Mononuclear cell (primary cell): Measurements from ENCODE around the gene GASK1B. TPM values are rescaled to one million over a fixed set of nuclear protein-coding genes. Genes with fewer than 3 reads are reported as not detected.

ENCODE experiments used
- H3K27me3 ChIP-seq: 2 replicates; pipeline ENCODE4 v1.6.0; 2011; ENCODE audit warnings: low read length, control low read depth; ENCODE audit not compliant: insufficient read depth
- H3K4me1 ChIP-seq: 2 replicates; pipeline ENCODE4 v1.5.1; 2011; ENCODE audit warnings: mild to moderate bottlenecking, low read length, control low read depth; ENCODE audit not compliant: insufficient read depth
- H3K4me3 ChIP-seq: 2 replicates; pipeline ENCODE4 v1.5.1; 2011; ENCODE audit warnings: mild to moderate bottlenecking, low read length, moderate library complexity
- H3K9me3 ChIP-seq: 2 replicates; pipeline ENCODE4 v1.5.1; 2011; ENCODE audit warnings: low read depth, mild to moderate bottlenecking, control low read depth, low read length
- total RNA-seq: library from RNA; depleted of rRNA; stranded (reverse); fragments of >200 nt; gene quantifications from one replicate; pipeline ENCODE4 v1.2.3, GENCODE V29; 2012

Gene GASK1B
- 19.4 TPM for total RNA-seq

- Histone ChIP-seq H3K9me3 (no peaks in the 10 kb centered on the region), H3K27me3 (peaks cover 7% of the 10 kb centered on the region), H3K4me3 (peak within 1 kb of the TSS; percentile 45), H3K4me1 (peaks cover 34% of the 10 kb centered on the region)
Measured at GRCh38 chr4:158172261-158173258, at the start of gene GASK1B. Gene GASK1B, minus strand, starts transcription at chr4:158173025. Its CDS starts 1,650 bp downstream, at chr4:158171375.

GRCh38 chr4:158219623-158220022 lies 46.8 kb upstream of the GASK1B start:
- no peak overlapping the region for H3K4me3 ChIP-seq
- H3K4me1 ChIP-seq: no peaks in the 10 kb centered on the region
- no peaks in the 10 kb centered on the region for H3K27me3 ChIP-seq
- no peaks in the 10 kb centered on the region for H3K9me3 ChIP-seq

GRCh38 chr4:158217763-158218162 lies 44.9 kb upstream of the GASK1B start:
- Histone ChIP-seq H3K4me3 (no peak overlapping the region), H3K9me3 (no peaks in the 10 kb centered on the region), H3K4me1 (no peaks in the 10 kb centered on the region), H3K27me3 (no peaks in the 10 kb centered on the region)

DNA sequence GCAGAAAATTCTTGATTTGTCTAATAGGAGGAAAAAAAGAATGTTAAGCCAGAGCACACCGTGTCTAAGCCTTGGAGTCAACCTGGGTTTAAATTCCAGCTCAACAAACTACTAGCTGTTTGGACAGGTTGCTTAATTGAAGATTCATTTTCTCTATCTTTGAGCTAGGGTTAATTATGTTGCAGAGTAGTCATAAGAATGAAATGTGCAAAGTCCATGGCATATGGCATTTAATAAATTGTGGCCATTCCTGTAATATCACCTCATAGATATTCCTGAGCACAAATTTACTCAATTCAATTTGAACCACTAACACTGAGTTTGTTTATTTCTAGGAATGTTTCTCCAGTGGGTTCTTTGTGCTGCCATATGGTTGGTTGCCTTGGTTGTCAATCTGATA lies 42.0 kb upstream of the GASK1B start:
- Histone ChIP-seq H3K27me3 (no peaks in the 10 kb centered on the region), H3K4me1 (peaks cover 15% of the 10 kb centered on the region), H3K4me3 (no peak overlapping the region), H3K9me3 (no peaks in the 10 kb centered on the region)

DNA sequence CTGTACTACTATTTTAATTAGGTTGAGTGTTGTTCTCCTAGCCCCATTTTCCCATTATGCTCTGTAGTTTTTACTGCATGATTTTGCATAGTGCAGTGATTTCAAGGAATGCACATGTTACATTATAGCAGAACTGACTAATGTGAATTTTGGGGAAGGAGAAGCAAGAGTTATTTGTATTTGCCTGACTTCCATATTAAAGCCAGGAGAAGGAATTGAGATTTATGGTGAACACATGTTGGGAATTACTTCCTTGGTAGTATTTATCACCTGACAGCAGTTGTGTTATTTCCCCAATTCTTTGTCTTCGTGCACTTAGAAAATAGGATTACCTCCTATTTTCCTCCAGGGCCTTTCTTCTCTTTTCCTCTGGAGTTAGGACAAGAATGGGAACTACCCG lies 40.6 kb upstream of the GASK1B start:
- Histone ChIP-seq H3K4me3 (no peak overlapping the region), H3K27me3 (no peaks in the 10 kb centered on the region), H3K9me3 (no peaks in the 10 kb centered on the region), H3K4me1 (peaks cover 28% of the 10 kb centered on the region)

DNA sequence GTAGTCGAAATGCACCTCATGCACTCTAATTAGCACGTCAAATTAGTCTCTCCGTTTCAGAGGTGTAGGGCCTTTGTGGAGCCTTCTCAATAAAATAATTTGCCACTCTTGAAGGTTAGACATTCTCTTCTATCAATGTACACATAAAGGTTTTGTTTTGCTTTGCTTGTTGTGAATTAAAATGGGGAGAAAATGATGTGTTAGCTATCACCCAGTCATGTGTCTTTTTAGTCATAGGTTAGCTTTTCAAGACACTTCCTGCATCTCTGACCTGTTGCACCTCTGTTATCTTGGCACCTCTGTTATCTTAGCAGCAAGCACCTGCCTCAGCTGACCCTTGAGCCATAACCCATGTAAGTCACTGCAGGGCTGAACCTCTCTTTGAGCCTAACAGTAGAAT lies 38.4 kb upstream of the GASK1B start:
- Histone ChIP-seq H3K4me1 (peaks cover 34% of the 10 kb centered on the region), H3K4me3 (no peak overlapping the region)

GRCh38 chr4:158209825-158210807 lies 37.3 kb upstream of the GASK1B start, which contains the start of gene TMEM144:
Gene TMEM144, plus strand, starts transcription at chr4:158210486. Its CDS starts 2,182 bp downstream, at chr4:158212668.
- no peaks in the 10 kb centered on the region for H3K27me3 ChIP-seq
- peak within 1 kb of the TSS; percentile 45 for H3K4me3 ChIP-seq
- H3K4me1 ChIP-seq: peaks cover 34% of the 10 kb centered on the region
- H3K9me3 ChIP-seq: no peaks in the 10 kb centered on the region

More for the DNA sequence above, 38.4 kb upstream of the GASK1B start:
- H3K9me3 ChIP-seq: no peaks in the 10 kb centered on the region
- H3K27me3 ChIP-seq: no peaks in the 10 kb centered on the region

GRCh38 chr4:158208963-158209640 lies 36.3 kb upstream of the GASK1B start:
- Histone ChIP-seq H3K9me3 (no peaks in the 10 kb centered on the region), H3K4me1 (peaks cover 34% of the 10 kb centered on the region), H3K27me3 (no peaks in the 10 kb centered on the region), H3K4me3 (no peak overlapping the region)

- peaks cover 23% of the 10 kb centered on the region for H3K4me1 ChIP-seq
- no peaks in the 10 kb centered on the region for H3K9me3 ChIP-seq
- no peaks in the 10 kb centered on the region for H3K27me3 ChIP-seq
- no peak overlapping the region for H3K4me3 ChIP-seq
Measured at GRCh38 chr4:158203929-158204328, 31.1 kb upstream of the GASK1B start.

DNA sequence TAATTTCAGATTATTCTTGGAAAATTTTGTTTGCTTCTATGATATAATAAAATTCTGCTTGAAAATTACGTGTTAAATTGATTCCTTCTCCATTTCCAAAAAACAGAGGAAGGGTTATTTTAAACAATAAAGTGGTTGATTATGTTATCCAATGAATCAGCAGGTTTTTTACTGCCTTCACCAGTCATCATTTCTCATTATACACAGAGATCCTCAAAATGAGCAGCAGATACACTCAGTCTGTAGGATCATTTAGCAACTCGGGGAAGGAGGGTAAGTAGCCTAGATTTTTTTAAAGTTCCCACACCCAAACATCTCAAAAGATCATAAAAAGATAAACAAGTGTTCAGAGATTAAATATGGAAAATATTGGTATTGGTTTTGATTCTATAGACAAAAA lies 30.6 kb upstream of the GASK1B start:
- H3K4me3 ChIP-seq: no peak overlapping the region

DNA sequence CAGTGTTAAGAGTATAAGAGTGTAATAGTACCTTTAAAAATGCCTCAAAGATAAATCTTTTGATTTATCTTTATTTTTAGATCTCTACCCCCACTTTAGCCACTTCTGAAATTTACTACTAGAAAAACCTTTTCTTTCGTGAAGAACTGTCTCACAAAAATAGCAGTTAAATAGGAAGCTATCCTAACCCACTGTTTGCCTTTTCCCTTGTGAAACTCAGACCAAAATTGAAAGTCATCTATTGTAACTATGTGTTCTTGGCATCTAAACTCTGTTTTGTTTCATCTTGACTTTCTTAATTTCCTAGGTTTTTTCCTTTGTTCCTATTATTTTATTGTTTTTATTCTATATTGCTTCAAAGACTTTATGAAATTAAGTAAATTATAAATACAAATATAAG lies 29.7 kb upstream of the GASK1B start:
- no peaks in the 10 kb centered on the region for H3K9me3 ChIP-seq
- H3K27me3 ChIP-seq: no peaks in the 10 kb centered on the region
- peaks cover 12% of the 10 kb centered on the region for H3K4me1 ChIP-seq
- no peak overlapping the region for H3K4me3 ChIP-seq

More for the DNA sequence above, 30.6 kb upstream of the GASK1B start:
- peaks cover 18% of the 10 kb centered on the region for H3K4me1 ChIP-seq
- no peaks in the 10 kb centered on the region for H3K27me3 ChIP-seq
- no peaks in the 10 kb centered on the region for H3K9me3 ChIP-seq

DNA sequence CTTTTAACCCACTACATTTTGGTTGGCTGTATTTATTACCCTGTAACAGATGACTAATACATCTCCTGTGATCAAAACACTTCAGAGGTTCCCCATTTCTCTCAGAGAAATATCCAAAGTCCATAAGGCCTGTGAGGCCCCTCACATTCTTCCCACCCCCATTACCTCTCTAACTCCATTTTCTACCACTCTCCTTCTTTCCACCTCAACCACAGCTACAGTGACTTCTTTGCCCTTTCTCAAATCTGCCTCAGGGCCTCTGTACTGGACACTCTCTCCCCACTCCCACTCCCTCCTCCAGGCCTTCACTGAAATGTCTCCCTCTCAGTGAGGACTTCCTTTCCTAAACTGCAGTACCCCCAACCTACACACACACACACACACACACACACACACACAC lies 29.1 kb upstream of the GASK1B start:
- Histone ChIP-seq H3K27me3 (no peaks in the 10 kb centered on the region), H3K4me3 (no peak overlapping the region), H3K4me1 (peaks cover 12% of the 10 kb centered on the region), H3K9me3 (no peaks in the 10 kb centered on the region)

GRCh38 chr4:158201322-158201721 lies 28.5 kb upstream of the GASK1B start:
- Histone ChIP-seq H3K27me3 (no peaks in the 10 kb centered on the region), H3K4me1 (peaks cover 12% of the 10 kb centered on the region), H3K9me3 (no peaks in the 10 kb centered on the region), H3K4me3 (no peak overlapping the region)

GRCh38 chr4:158200214-158200613 lies 27.4 kb upstream of the GASK1B start:
- no peak overlapping the region for H3K4me3 ChIP-seq
- H3K4me1 ChIP-seq: peaks cover 12% of the 10 kb centered on the region
- no peaks in the 10 kb centered on the region for H3K27me3 ChIP-seq
- no peaks in the 10 kb centered on the region for H3K9me3 ChIP-seq
